ENCODE data around the gene ITPRID1.

DNA sequence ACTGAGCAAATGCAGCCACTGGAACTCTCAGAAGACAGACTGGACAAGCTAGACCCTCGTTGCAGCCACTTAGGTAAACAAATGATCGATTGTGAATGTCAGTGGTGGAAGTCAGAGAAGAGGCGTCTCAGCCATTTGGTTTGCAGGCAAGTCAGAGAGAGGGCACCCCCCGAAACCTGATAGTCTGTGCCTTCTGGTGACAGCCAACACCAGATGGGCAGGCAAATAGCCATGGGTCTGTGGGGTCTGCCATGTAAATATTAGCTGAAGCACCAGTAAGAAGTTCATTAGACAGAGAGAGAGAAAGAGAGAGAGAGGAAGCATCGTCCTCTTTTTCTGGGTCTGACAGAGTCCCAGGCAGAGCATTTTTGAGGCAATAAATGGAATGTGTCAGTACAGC lies 178.6 kb downstream of the ITPRID1 start:
- TF ChIP-seq EZH2 (IDR thresholded peaks at IDR 0.05; ENCODE audit: insufficient read depth, poor library complexity, severe bottlenecking) (no peak), EZH2phosphoT487 (IDR thresholded peaks at IDR 0.05; ENCODE audit: insufficient read depth, low read depth) (no peak)

Measured in GM23248 (cell line).